Right kidney (tissue), 1 donor: ENCODE measurements around the gene CLEC18C.
"Not testable (repeated sequence)": the region's sequence is repeated elsewhere in the genome, so short reads cannot be mapped to it uniquely, and the experiment has no call there.

Source experiments
- DNase-seq: peaks from one replicate; pipeline ENCODE4 v3.0.0-alpha.2; 2016

The CLEC18C gene

GRCh38 chr16:70204668-70205405 lies 31.2 kb downstream of the CLEC18C start:
- DNase-seq, result not testable (repeated sequence)

- DNase-seq, result not testable (repeated sequence)
Measured at GRCh38 chr16:70206382-70206781, 32.8 kb downstream of the CLEC18C start.

GRCh38 chr16:70218586-70218985 lies 45.0 kb downstream of the CLEC18C start:
- DNase-seq, result not testable (repeated sequence)

- not testable (repeated sequence) for DNase-seq
Measured at GRCh38 chr16:70222574-70222973, 49.0 kb downstream of the CLEC18C start.

GRCh38 chr16:70223216-70223615 lies 49.6 kb downstream of the CLEC18C start:
- DNase-seq, result not testable (repeated sequence)

GRCh38 chr16:70223971-70224513 lies 50.5 kb downstream of the CLEC18C start:
- DNase-seq, result not testable (repeated sequence)

GRCh38 chr16:70224645-70225044 lies 51.1 kb downstream of the CLEC18C start:
- DNase-seq, result not testable (repeated sequence)

GRCh38 chr16:70225430-70225829 lies 51.8 kb downstream of the CLEC18C start:
- DNase-seq, result not testable (repeated sequence)

GRCh38 chr16:70226024-70226423 lies 52.4 kb downstream of the CLEC18C start:
- DNase-seq, result not testable (repeated sequence)

- not testable (repeated sequence) for DNase-seq
Measured at GRCh38 chr16:70231831-70232230, 58.2 kb downstream of the CLEC18C start.
